ENCODE results near the gene CRHR1.

GRCh38 chr17:45868276-45868675, 84.2 kb downstream of the CRHR1 start:
- TF ChIP-seq CBFB (CRISPR knock-in tag; IDR thresholded peaks at IDR 0.05; ENCODE audit: low read depth), result no peak
- no peak for TF ChIP-seq NR2C2 (CRISPR knock-in tag; IDR thresholded peaks at IDR 0.05)
- TF ChIP-seq TEAD4 (CRISPR knock-in tag; IDR thresholded peaks at IDR 0.05), result no peak
- no peak for TF ChIP-seq CTCF (IDR thresholded peaks at IDR 0.05)
- TF ChIP-seq ESRRA (CRISPR knock-in tag; IDR thresholded peaks at IDR 0.05; ENCODE audit: borderline replicate concordance), result no peak
- TF ChIP-seq MAX (CRISPR knock-in tag; IDR thresholded peaks at IDR 0.05), result no peak
- no peak for TF ChIP-seq FOXJ3 (CRISPR knock-in tag; IDR thresholded peaks at IDR 0.05; ENCODE audit: borderline replicate concordance)
- TF ChIP-seq CREB1 (CRISPR knock-in tag; IDR thresholded peaks at IDR 0.05), result no peak
- no peak for TF ChIP-seq ATF3 (CRISPR knock-in tag; conservative IDR thresholded peaks at IDR 0.05)
- no peak for TF ChIP-seq ATF2 (CRISPR knock-in tag; IDR thresholded peaks at IDR 0.05; ENCODE audit: borderline replicate concordance, low read depth)
- TF ChIP-seq KAT7 (CRISPR knock-in tag; IDR thresholded peaks at IDR 0.05; ENCODE audit: borderline replicate concordance), result no peak
- no peak for TF ChIP-seq SP1 (CRISPR knock-in tag; conservative IDR thresholded peaks at IDR 0.05)
